Type B pancreatic cell (in vitro differentiated cells): ENCODE results near the gene SPOPL. TPM values are rescaled to one million over a fixed set of nuclear protein-coding genes. Genes with fewer than 3 reads are reported as not detected.

ENCODE experiments used
- DNase-seq: peaks from one replicate; pipeline ENCODE4 v3.0.0; 2021; ENCODE audit warnings: mixed read lengths; ENCODE audit not compliant: unreplicated experiment; ENCODE audit errors: extremely low spot score
- H3K27ac Mint-ChIP-seq: 2 replicates; pipeline ENCODE4 v1.8.0; 2021; ENCODE audit warnings: mild to moderate bottlenecking, mixed read lengths
- H3K27me3 Mint-ChIP-seq: 2 replicates; pipeline ENCODE4 v1.8.0; 2021; ENCODE audit warnings: mixed read lengths
- H3K36me3 Mint-ChIP-seq: 2 replicates; pipeline ENCODE4 v1.8.0; 2021; ENCODE audit warnings: mixed read lengths
- H3K4me1 Mint-ChIP-seq: one replicate; pipeline ENCODE4 v1.8.0; 2021; ENCODE audit warnings: mixed read lengths; ENCODE audit not compliant: unreplicated experiment
- H3K4me3 Mint-ChIP-seq: 2 replicates; pipeline ENCODE4 v1.8.0; 2021; ENCODE audit warnings: mild to moderate bottlenecking, mixed read lengths
- H3K9me3 Mint-ChIP-seq: 2 replicates; pipeline ENCODE4 v1.8.0; 2021; ENCODE audit warnings: mixed read lengths
- CTCF ChIP-seq: fragments of 200-600 bp; sonication (generic); conservative IDR thresholded peaks from 2 replicates; pipeline ENCODE4 v1.5.0; 2021; ENCODE audit warnings: antibody characterized with exemption, mild to moderate bottlenecking
- total RNA-seq: library from RNA; stranded (reverse); gene quantifications from 2 replicates; pipeline ENCODE4 v1.2.1, GENCODE V29; 2021; ENCODE audit warnings: low replicate concordance

Gene SPOPL
- total RNA-seq, 1 donor from 2014 or later = 24.7 TPM

DNA sequence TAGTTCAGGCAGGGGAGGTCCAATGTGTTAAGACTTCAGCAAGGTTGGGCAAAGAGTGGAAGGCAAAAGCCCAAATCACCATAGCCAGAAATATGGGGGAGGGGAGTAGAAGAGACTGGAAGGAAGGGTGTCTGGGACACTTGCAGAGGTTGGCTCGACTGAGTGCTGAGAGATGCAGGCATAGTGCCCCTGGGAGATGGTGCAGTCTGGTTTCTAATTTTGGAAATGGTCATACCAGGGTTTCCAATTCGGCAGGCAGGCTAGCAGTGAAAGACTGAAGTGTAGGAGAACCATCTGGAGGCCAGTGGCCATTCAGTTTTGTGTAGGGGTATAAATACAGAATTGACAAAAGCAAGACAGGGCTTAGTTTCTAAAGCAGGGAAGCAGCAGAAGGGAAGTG lies 6.2 kb upstream of the SPOPL start:
- H3K36me3 Mint-ChIP-seq = peaks cover 13% of the 10 kb centered on the region
- DNase-seq = no peak
- no peak for TF ChIP-seq CTCF
- H3K9me3 Mint-ChIP-seq = no peaks in the 10 kb centered on the region
- no peak overlapping the region for H3K27ac Mint-ChIP-seq
- no peak overlapping the region for H3K4me3 Mint-ChIP-seq
- H3K27me3 Mint-ChIP-seq = no peaks in the 10 kb centered on the region
- peaks cover 28% of the 10 kb centered on the region for H3K4me1 Mint-ChIP-seq

- no peaks in the 10 kb centered on the region for H3K9me3 Mint-ChIP-seq
- DNase-seq = no peak
Measured at GRCh38 chr2:138496096-138496651, 5.4 kb upstream of the SPOPL start.

GRCh38 chr2:138497294-138497693 lies 4.3 kb upstream of the SPOPL start:
- no peak overlapping the region for H3K4me3 Mint-ChIP-seq
- no peaks in the 10 kb centered on the region for H3K9me3 Mint-ChIP-seq
- peaks cover 28% of the 10 kb centered on the region for H3K4me1 Mint-ChIP-seq
- no peak for DNase-seq
- H3K27ac Mint-ChIP-seq = no peak overlapping the region
- TF ChIP-seq CTCF = no peak
- H3K27me3 Mint-ChIP-seq = no peaks in the 10 kb centered on the region
- H3K36me3 Mint-ChIP-seq = peaks cover 13% of the 10 kb centered on the region

More at GRCh38 chr2:138496096-138496651, 5.4 kb upstream of the SPOPL start:
- Mint-ChIP-seq H3K4me1 (peaks cover 28% of the 10 kb centered on the region), H3K27me3 (no peaks in the 10 kb centered on the region), H3K4me3 (no peak overlapping the region), H3K36me3 (peaks cover 13% of the 10 kb centered on the region), H3K27ac (no peak overlapping the region)
- no peak for TF ChIP-seq CTCF

GRCh38 chr2:138499684-138500083 lies 1.9 kb upstream of the SPOPL start:
- H3K9me3 Mint-ChIP-seq = no peaks in the 10 kb centered on the region
- no peak for DNase-seq
- no peaks in the 10 kb centered on the region for H3K27me3 Mint-ChIP-seq
- H3K36me3 Mint-ChIP-seq = peaks cover 9% of the 10 kb centered on the region
- peaks cover 16% of the 10 kb centered on the region for H3K4me1 Mint-ChIP-seq
- no peak for TF ChIP-seq CTCF
- H3K27ac Mint-ChIP-seq = no peak overlapping the region
- H3K4me3 Mint-ChIP-seq = peak overlapping the region; percentile 51

GRCh38 chr2:138500592-138501424 lies 762 bp upstream of the SPOPL start:
- Mint-ChIP-seq H3K27ac (peak overlapping the region; percentile 92), H3K36me3 (peaks cover 4% of the 10 kb centered on the region), H3K9me3 (no peaks in the 10 kb centered on the region), H3K27me3 (no peaks in the 10 kb centered on the region), H3K4me3 (peak overlapping the region; percentile 93), H3K4me1 (peaks cover 10% of the 10 kb centered on the region)
- TF ChIP-seq CTCF = no peak
- DNase-seq = no peak
